GM12891 (cell line): ENCODE measurements around the gene PNPLA4.

Source experiments
- DNase-seq: peaks from one replicate; pipeline ENCODE4 v3.0.0; 2011; ENCODE audit warnings: low spot score; ENCODE audit not compliant: insufficient read length
- FAIRE-seq: peaks from 2 replicates; lab custom pipeline; 2011; peaks lifted over from hg19 to GRCh38; lab: Jason Lieb, UNC
- PAX5 ChIP-seq: IDR thresholded peaks from 2 replicates; pipeline ENCODE4 v1.6.1; 2011; ENCODE audit warnings: low read length, moderate library complexity, mild to moderate bottlenecking; ENCODE audit not compliant: insufficient read depth, severe bottlenecking
- POLR2A ChIP-seq: IDR thresholded peaks from 2 replicates; pipeline ENCODE4 v1.6.1; 2011; ENCODE audit warnings: low read depth, low read length, control low read depth
- POLR2AphosphoS5 ChIP-seq: IDR thresholded peaks from 2 replicates; pipeline ENCODE4 v1.6.1; 2011; ENCODE audit warnings: low read depth, low read length, control low read depth
- POU2F2 ChIP-seq: IDR thresholded peaks from 2 replicates; pipeline ENCODE4 v1.6.1; 2011; ENCODE audit warnings: low read depth, mild to moderate bottlenecking, control low read depth, low read length, moderate library complexity
- SPI1 ChIP-seq: IDR thresholded peaks from 2 replicates; pipeline ENCODE4 v1.6.1; 2011; ENCODE audit warnings: low read depth, low read length, control low read depth
- TAF1 ChIP-seq: IDR thresholded peaks from 2 replicates; pipeline ENCODE4 v1.6.1; 2011; ENCODE audit warnings: low read depth, low read length, control low read depth

PNPLA4 gene

GRCh38 chrX:7889680-7890079, 37.5 kb downstream of the PNPLA4 start:
- no peak for DNase-seq
- no peak for FAIRE-seq
- no peak for TF ChIP-seq POLR2AphosphoS5
- TF ChIP-seq POLR2A = no peak
- no peak for TF ChIP-seq PAX5
- TF ChIP-seq TAF1 = no peak
- no peak for TF ChIP-seq SPI1
- no peak for TF ChIP-seq POU2F2

GRCh38 chrX:7889135-7889534, 38.1 kb downstream of the PNPLA4 start:
- DNase-seq (no peak), FAIRE-seq (no peak)
- no peak for TF ChIP-seq PAX5
- no peak for TF ChIP-seq SPI1
- TF ChIP-seq TAF1 = no peak
- no peak for TF ChIP-seq POU2F2
- TF ChIP-seq POLR2A = no peak
- TF ChIP-seq POLR2AphosphoS5 = no peak

- no peak for TF ChIP-seq TAF1
- no peak for TF ChIP-seq SPI1
- FAIRE-seq (no peak), DNase-seq (no peak)
Observed at GRCh38 chrX:7876957-7877356, 50.3 kb downstream of the PNPLA4 start.

- FAIRE-seq (no peak), DNase-seq (no peak)
- TF ChIP-seq POU2F2 (no peak), PAX5 (no peak), POLR2A (no peak), TAF1 (no peak), POLR2AphosphoS5 (no peak), SPI1 (no peak)
Observed at GRCh38 chrX:7872042-7872441, 55.2 kb downstream of the PNPLA4 start.

- TF ChIP-seq POLR2AphosphoS5 = no peak
- no peak for TF ChIP-seq POLR2A
- TF ChIP-seq TAF1 = no peak
- FAIRE-seq (no peak), DNase-seq (no peak)
Observed at GRCh38 chrX:7852166-7852565, 75.0 kb downstream of the PNPLA4 start.
